ENCODE measurements around the gene BRSK1. TPM values are rescaled to one million over a fixed set of nuclear protein-coding genes. Genes with fewer than 3 reads are reported as not detected.

BRSK1 gene
- polyA plus RNA-seq, 1 donor from 2014 or later: 213 TPM

DNA sequence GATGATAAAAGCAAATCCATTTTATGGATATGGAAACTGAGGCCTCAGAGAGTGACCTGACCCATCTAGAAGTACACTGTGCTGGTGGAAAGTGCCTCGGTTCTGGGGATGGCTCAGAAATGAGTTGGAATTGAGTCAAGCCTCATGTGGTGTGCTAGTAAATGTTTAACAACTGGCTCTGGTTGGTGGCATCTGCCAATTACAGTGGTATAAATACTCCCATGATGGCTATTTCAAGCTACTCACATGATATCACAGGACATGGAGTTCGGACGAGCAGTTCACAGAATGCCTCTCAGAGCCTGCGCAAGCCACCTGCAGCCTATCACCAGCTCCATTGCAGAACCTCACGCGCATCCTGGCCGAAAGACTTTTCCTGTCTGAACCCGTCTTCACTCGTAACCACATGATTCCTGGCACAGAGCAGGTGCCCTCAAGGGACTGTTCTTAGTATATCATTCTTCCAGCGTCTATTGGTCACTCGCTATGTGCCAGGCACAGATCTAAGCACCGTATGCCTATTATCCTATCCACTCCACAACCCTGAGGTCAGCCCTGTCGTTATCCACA is 32.2 kb downstream of the BRSK1 start:
- no peaks in the 10 kb centered on the region for H4K20me1 ChIP-seq (ENCODE audit: insufficient read depth)
- H3K9ac ChIP-seq (ENCODE audit: low read length): no peak overlapping the region
- H3K36me3 ChIP-seq (ENCODE audit: insufficient read depth, low read length): no peaks in the 10 kb centered on the region
- no peak overlapping the region for H3K4me2 ChIP-seq (ENCODE audit: low read length)
- H3K4me3 ChIP-seq (ENCODE audit: low read length): no peak overlapping the region
- no peaks in the 10 kb centered on the region for H3K27me3 ChIP-seq (ENCODE audit: insufficient read depth, low read depth, low read length)
- TF ChIP-seq, protein P1, sequence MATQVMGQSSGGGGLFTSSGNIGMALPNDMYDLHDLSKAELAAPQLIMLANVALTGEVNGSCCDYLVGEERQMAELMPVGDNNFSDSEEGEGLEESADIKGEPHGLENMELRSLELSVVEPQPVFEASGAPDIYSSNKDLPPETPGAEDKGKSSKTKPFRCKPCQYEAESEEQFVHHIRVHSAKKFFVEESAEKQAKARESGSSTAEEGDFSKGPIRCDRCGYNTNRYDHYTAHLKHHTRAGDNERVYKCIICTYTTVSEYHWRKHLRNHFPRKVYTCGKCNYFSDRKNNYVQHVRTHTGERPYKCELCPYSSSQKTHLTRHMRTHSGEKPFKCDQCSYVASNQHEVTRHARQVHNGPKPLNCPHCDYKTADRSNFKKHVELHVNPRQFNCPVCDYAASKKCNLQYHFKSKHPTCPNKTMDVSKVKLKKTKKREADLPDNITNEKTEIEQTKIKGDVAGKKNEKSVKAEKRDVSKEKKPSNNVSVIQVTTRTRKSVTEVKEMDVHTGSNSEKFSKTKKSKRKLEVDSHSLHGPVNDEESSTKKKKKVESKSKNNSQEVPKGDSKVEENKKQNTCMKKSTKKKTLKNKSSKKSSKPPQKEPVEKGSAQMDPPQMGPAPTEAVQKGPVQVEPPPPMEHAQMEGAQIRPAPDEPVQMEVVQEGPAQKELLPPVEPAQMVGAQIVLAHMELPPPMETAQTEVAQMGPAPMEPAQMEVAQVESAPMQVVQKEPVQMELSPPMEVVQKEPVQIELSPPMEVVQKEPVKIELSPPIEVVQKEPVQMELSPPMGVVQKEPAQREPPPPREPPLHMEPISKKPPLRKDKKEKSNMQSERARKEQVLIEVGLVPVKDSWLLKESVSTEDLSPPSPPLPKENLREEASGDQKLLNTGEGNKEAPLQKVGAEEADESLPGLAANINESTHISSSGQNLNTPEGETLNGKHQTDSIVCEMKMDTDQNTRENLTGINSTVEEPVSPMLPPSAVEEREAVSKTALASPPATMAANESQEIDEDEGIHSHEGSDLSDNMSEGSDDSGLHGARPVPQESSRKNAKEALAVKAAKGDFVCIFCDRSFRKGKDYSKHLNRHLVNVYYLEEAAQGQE (IDR thresholded peaks at IDR 0.05; ENCODE audit: borderline replicate concordance): no peak
- TF ChIP-seq SMC3 (conservative IDR thresholded peaks at IDR 0.05; ENCODE audit: poor library complexity): no peak
- no peak for TF ChIP-seq EZH2 (IDR thresholded peaks at IDR 0.05; ENCODE audit: borderline replicate concordance, insufficient read depth, low read length, poor library complexity, severe bottlenecking)
- no peak for TF ChIP-seq TAF1 (IDR thresholded peaks at IDR 0.05; ENCODE audit: low read depth)
- no peak for TF ChIP-seq EP300 (conservative IDR thresholded peaks at IDR 0.05; ENCODE audit: poor library complexity, severe bottlenecking)
- no peak for TF ChIP-seq MXI1 (conservative IDR thresholded peaks at IDR 0.05; ENCODE audit: poor library complexity, severe bottlenecking)
- no peak for TF ChIP-seq RAD21 (conservative IDR thresholded peaks at IDR 0.05)
- TF ChIP-seq, protein P2, sequence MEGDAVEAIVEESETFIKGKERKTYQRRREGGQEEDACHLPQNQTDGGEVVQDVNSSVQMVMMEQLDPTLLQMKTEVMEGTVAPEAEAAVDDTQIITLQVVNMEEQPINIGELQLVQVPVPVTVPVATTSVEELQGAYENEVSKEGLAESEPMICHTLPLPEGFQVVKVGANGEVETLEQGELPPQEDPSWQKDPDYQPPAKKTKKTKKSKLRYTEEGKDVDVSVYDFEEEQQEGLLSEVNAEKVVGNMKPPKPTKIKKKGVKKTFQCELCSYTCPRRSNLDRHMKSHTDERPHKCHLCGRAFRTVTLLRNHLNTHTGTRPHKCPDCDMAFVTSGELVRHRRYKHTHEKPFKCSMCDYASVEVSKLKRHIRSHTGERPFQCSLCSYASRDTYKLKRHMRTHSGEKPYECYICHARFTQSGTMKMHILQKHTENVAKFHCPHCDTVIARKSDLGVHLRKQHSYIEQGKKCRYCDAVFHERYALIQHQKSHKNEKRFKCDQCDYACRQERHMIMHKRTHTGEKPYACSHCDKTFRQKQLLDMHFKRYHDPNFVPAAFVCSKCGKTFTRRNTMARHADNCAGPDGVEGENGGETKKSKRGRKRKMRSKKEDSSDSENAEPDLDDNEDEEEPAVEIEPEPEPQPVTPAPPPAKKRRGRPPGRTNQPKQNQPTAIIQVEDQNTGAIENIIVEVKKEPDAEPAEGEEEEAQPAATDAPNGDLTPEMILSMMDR (IDR thresholded peaks at IDR 0.05; ENCODE audit: poor library complexity, severe bottlenecking): no peak
- no peak for TF ChIP-seq POLR2AphosphoS5 (IDR thresholded peaks at IDR 0.05)
- no peaks in the 10 kb centered on the region for H3K9me2 ChIP-seq (ENCODE audit: insufficient read depth, low read length)
- no peaks in the 10 kb centered on the region for H3K9me3 ChIP-seq (ENCODE audit: low read length)
- H3K27ac ChIP-seq (ENCODE audit: low read length): no peak overlapping the region
- no peaks in the 10 kb centered on the region for H3K79me2 ChIP-seq (replicated peaks; ENCODE audit: insufficient read depth, low read length)
- no peak overlapping the region for H2AFZ ChIP-seq (ENCODE audit: low read depth, low read length)
- no peaks in the 10 kb centered on the region for H3F3A ChIP-seq (ENCODE audit: insufficient read depth, low read length, poor library complexity, severe bottlenecking)

DNA sequence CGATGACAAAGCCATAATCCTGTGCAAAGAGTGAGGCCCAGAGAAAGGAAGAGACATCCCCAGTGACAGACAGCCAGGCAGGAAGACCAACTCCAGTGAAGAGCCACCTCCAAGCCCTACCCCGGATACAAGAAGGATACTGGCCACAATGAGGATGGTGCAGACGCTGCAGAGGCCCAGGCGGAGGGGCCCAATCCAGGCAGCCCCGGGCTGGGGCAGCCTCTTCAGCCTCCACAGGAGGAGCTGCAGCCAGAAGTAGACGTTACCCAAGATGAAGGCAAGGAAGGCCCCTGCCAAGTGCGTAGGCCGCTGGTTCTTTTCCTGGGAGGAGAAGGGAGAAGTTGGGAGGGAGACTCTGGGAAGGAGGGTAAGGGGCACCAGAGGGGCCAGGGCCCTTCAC is 32.8 kb downstream of the BRSK1 start:
- TF ChIP-seq MXI1 (conservative IDR thresholded peaks at IDR 0.05; ENCODE audit: poor library complexity, severe bottlenecking) (no peak), POLR2AphosphoS5 (IDR thresholded peaks at IDR 0.05) (no peak), EP300 (conservative IDR thresholded peaks at IDR 0.05; ENCODE audit: poor library complexity, severe bottlenecking) (no peak), EZH2 (IDR thresholded peaks at IDR 0.05; ENCODE audit: borderline replicate concordance, insufficient read depth, low read length, poor library complexity, severe bottlenecking) (no peak)
- TF ChIP-seq, protein P1 (IDR thresholded peaks at IDR 0.05; ENCODE audit: borderline replicate concordance): no peak
- Histone ChIP-seq H3K27me3 (ENCODE audit: insufficient read depth, low read depth, low read length) (no peaks in the 10 kb centered on the region), H4K20me1 (ENCODE audit: insufficient read depth) (no peaks in the 10 kb centered on the region), H3F3A (ENCODE audit: insufficient read depth, low read length, poor library complexity, severe bottlenecking) (no peaks in the 10 kb centered on the region), H3K9me3 (ENCODE audit: low read length) (no peaks in the 10 kb centered on the region), H3K4me3 (ENCODE audit: low read length) (no peak overlapping the region), H3K79me2 (replicated peaks; ENCODE audit: insufficient read depth, low read length) (no peaks in the 10 kb centered on the region), H2AFZ (ENCODE audit: low read depth, low read length) (no peak overlapping the region), H3K9me2 (ENCODE audit: insufficient read depth, low read length) (no peaks in the 10 kb centered on the region), H3K27ac (ENCODE audit: low read length) (no peak overlapping the region), H3K9ac (ENCODE audit: low read length) (no peak overlapping the region), H3K36me3 (ENCODE audit: insufficient read depth, low read length) (no peaks in the 10 kb centered on the region), H3K4me2 (ENCODE audit: low read length) (no peak overlapping the region)

Data from neural cell (in vitro differentiated cells).